GM12878 (cell line): Measurements from ENCODE around the gene ANKRD33. TPM values are rescaled to one million over a fixed set of nuclear protein-coding genes. Genes with fewer than 3 reads are reported as not detected.

Source experiments
- ATAC-seq: fragments of 200-7000 bp; cut with Tn5 transposase; 3 replicates; pipeline ENCODE4 v1.9.1; 2020; ENCODE audit warnings: mild to moderate bottlenecking, moderate library complexity
- BruUV-seq: library from RNA; stranded (reverse); fragments of 400-500 nt; replicated peaks from 2 replicates; lab custom pipeline; 2021; lab: Mats Ljungman, UMichigan
- CTCF ChIA-PET: fragments of 300-600 bp; sonication (Branson Sonifier 250); formaldehyde crosslinking; extraction: SDS; loops from one replicate; lab custom pipeline; 2021; ENCODE audit warnings: inconsistent platforms; lab: Yijun Ruan, JAX
- POLR2A ChIA-PET: fragments of 350-600 bp; formaldehyde crosslinking; extraction: SDS; loops from one replicate; lab custom pipeline; 2021; ENCODE audit warnings: inconsistent platforms; lab: Charles Lee
- RAD21 ChIA-PET: fragments of 300-600 bp; sonication (Branson Sonifier 250); formaldehyde crosslinking; loops from one replicate; lab custom pipeline; 2023; ENCODE audit warnings: antibody characterized with exemption; ENCODE audit not compliant: unreplicated experiment; lab: Charles Lee
- SMC1A ChIA-PET: fragments of 300-600 bp; sonication (Branson Sonifier 250); formaldehyde crosslinking; loops from one replicate; lab custom pipeline; 2023; ENCODE audit not compliant: unreplicated experiment, uncharacterized antibody; lab: Charles Lee
- DNase-seq: peaks from one replicate; pipeline ENCODE4 v3.0.0-alpha.2; 2011; ENCODE audit warnings: low read depth, low spot score
- FAIRE-seq: peaks from 3 replicates; lab custom pipeline; 2011; peaks lifted over from hg19 to GRCh38; lab: Jason Lieb, UNC
- H2AFZ ChIP-seq: 2 replicates; pipeline ENCODE4 v1.6.0; 2011; ENCODE audit warnings: low read depth, low read length, control low read depth; ENCODE audit not compliant: control insufficient read depth
- H3K27ac ChIP-seq: 2 replicates; pipeline ENCODE4 v1.5.1; 2011; ENCODE audit warnings: control low read depth; ENCODE audit not compliant: control insufficient read depth, insufficient read depth
- H3K27me3 ChIP-seq, 2 experiments: replicated peaks in 1 of 2; 2 replicates each; pipeline versions ENCODE4 v1.6.0 to v1.6.1; 2011; ENCODE audit warnings: low read length in 1 of 2; ENCODE audit not compliant: control insufficient read depth in 2 of 2, insufficient read depth in 2 of 2
- H3K36me3 ChIP-seq, 2 experiments: 2 replicates each; pipeline ENCODE4 v1.5.1; 2011; ENCODE audit warnings: low read length in 1 of 2; ENCODE audit not compliant: control insufficient read depth in 2 of 2, insufficient read depth in 2 of 2
- H3K4me1 ChIP-seq: 2 replicates; pipeline ENCODE4 v1.6.1; 2011; ENCODE audit warnings: mild to moderate bottlenecking, low read length, moderate library complexity, mixed read lengths; ENCODE audit not compliant: control insufficient read depth, insufficient read depth
- H3K4me2 ChIP-seq: 2 replicates; pipeline ENCODE4 v1.6.0; 2011; ENCODE audit warnings: control low read depth; ENCODE audit not compliant: control insufficient read depth, insufficient read depth
- H3K4me3 ChIP-seq: fragments of 200-600 bp; sonication (generic); 2 replicates; pipeline ENCODE4 v1.5.1; 2016
- H3K79me2 ChIP-seq: 2 replicates; pipeline ENCODE4 v1.6.0; 2011; ENCODE audit warnings: low read length; ENCODE audit not compliant: control insufficient read depth, insufficient read depth
- H3K9ac ChIP-seq: 2 replicates; pipeline ENCODE4 v1.8.0; 2011; ENCODE audit warnings: low read length, control low read depth, mixed read lengths; ENCODE audit not compliant: control insufficient read depth, insufficient read depth
- H3K9me3 ChIP-seq: replicated peaks from 3 replicates; pipeline ENCODE4 v1.5.1; 2011; ENCODE audit warnings: mild to moderate bottlenecking, low read length; ENCODE audit not compliant: control insufficient read depth, insufficient read depth
- H4K20me1 ChIP-seq: 2 replicates; pipeline ENCODE4 v1.6.0; 2011; ENCODE audit not compliant: control insufficient read depth, insufficient read depth
- E4F1 ChIP-seq: fragments of 450-650 bp; IDR thresholded peaks from 2 replicates; pipeline ENCODE4 v1.6.1; 2018; ENCODE audit warnings: borderline replicate concordance, mild to moderate bottlenecking; ENCODE audit not compliant: partially characterized antibody
- PAX8 ChIP-seq: fragments of 450-650 bp; IDR thresholded peaks from 2 replicates; pipeline ENCODE4 v1.6.1; 2017; ENCODE audit warnings: mild to moderate bottlenecking, moderate library complexity
- RBBP5 ChIP-seq: fragments of 200-600 bp; sonication (generic); conservative IDR thresholded peaks from 2 replicates; pipeline ENCODE4 v1.6.1; 2016
- RCOR1 ChIP-seq: conservative IDR thresholded peaks from 2 replicates; pipeline ENCODE4 v1.6.1; 2012; ENCODE audit warnings: low read depth, low read length, improper control_type of control experiment
- RELA ChIP-seq: fragments of 450-650 bp; IDR thresholded peaks from 2 replicates; pipeline ENCODE4 v1.8.0; 2014; ENCODE audit warnings: borderline replicate concordance; ENCODE audit not compliant: partially characterized antibody
- RUNX3 ChIP-seq: IDR thresholded peaks from 2 replicates; pipeline ENCODE4 v1.6.1; 2012; ENCODE audit warnings: low read length, inconsistent platforms
- SKIL ChIP-seq: fragments of 450-650 bp; IDR thresholded peaks from 2 replicates; pipeline ENCODE4 v1.6.1; 2017; ENCODE audit warnings: mild to moderate bottlenecking, low read depth, inconsistent platforms; ENCODE audit not compliant: poor library complexity, severe bottlenecking
- SMARCA5 ChIP-seq: fragments of 450-650 bp; IDR thresholded peaks from 2 replicates; pipeline ENCODE4 v1.6.1; 2017; ENCODE audit warnings: mild to moderate bottlenecking
- SPI1 ChIP-seq: IDR thresholded peaks from 2 replicates; pipeline ENCODE4 v1.6.1; 2011; ENCODE audit warnings: low read depth, mild to moderate bottlenecking, low read length, moderate library complexity, borderline replicate concordance; ENCODE audit not compliant: insufficient read depth
- TARDBP ChIP-seq: IDR thresholded peaks from 2 replicates; pipeline ENCODE4 v1.6.1; 2016; ENCODE audit warnings: borderline replicate concordance
- WRNIP1 ChIP-seq: IDR thresholded peaks from 2 replicates; pipeline ENCODE4 v1.6.1; 2011; ENCODE audit warnings: low read depth, low read length, improper control_type of control experiment, borderline replicate concordance
- ZBED1 ChIP-seq: IDR thresholded peaks from 2 replicates; pipeline ENCODE4 v1.6.1; 2016; ENCODE audit warnings: borderline replicate concordance
- ZNF24 ChIP-seq: fragments of 450-650 bp; IDR thresholded peaks from 2 replicates; pipeline ENCODE4 v1.6.1; 2017; ENCODE audit warnings: antibody characterized with exemption, mild to moderate bottlenecking
- WGBS: methylation state at CpG from one replicate; pipeline ENCODE4 v1.1.6; 2016; ENCODE audit warnings: low lambda C conversion rate; ENCODE audit not compliant: insufficient replicate concordance, insufficient coverage; ENCODE audit errors: missing lambda C conversion rate; 5-methylcytosine and 5-hydroxymethylcytosine counted together
- in situ Hi-C: fragments of 300-500 bp; cut with MboI; formaldehyde crosslinking; loops from 9 replicates; pipeline ENCODE4 v1.14.3; 2018; ENCODE audit warnings: mixed read lengths
- intact Hi-C: fragments of 100-400 bp; cut with micrococcal nuclease; formaldehyde crosslinking; loops from one replicate; pipeline ENCODE4 v1.14.2; 2022; ENCODE audit not compliant: unreplicated experiment
- polyA plus RNA-seq, 11 experiments: library from polyadenylated mRNA; depleted of rRNA in 4 of 11; unstranded in 6 of 11; stranded (reverse) in 5 of 11; fragments of >200 nt; fragmentation: Nextera tagmentation in 4 of 11; fragmentation: Illumina TruSeq in 1 of 11; extraction: Ambion mirVana in 4 of 11; extraction: Trizol in 1 of 11; gene quantifications; 1 replicate in 1 of 11; 2 replicates in 10 of 11; pipeline versions ENCODE4 v1.2.1 to v1.2.3, GENCODE V29; 2011 to 2016; ENCODE audit warnings: inconsistent platforms in 2 of 11, missing spikeins in 2 of 11, low read depth in 1 of 11
- total RNA-seq, 4 experiments: library from RNA; depleted of rRNA in 3 of 4; stranded (reverse); fragments of >200 nt in 3 of 4; fragmentation: Illumina TruSeq in 1 of 4; extraction: Trizol in 1 of 4; gene quantifications; 2 replicates each; pipeline versions ENCODE4 v1.2.1 to v1.2.3, GENCODE V29; 2013 to 2021
- TF ChIP-seq, protein P1 (sequence below): fragments of 450-650 bp; IDR thresholded peaks from 2 replicates; pipeline ENCODE4 v1.6.1; 2017; ENCODE audit warnings: mild to moderate bottlenecking
- TF ChIP-seq, protein P2 (sequence below), 3 experiments: IDR thresholded peaks in 2 of 3; conservative IDR thresholded peaks in 1 of 3; 2 replicates each; pipeline ENCODE4 v1.5.1; 2011; ENCODE audit warnings: low read depth in 3 of 3, low read length in 3 of 3, mild to moderate bottlenecking in 3 of 3, control low read depth in 2 of 3, moderate library complexity in 2 of 3, inconsistent platforms in 1 of 3, mixed read lengths in 1 of 3; ENCODE audit not compliant: control insufficient read depth in 2 of 3, insufficient read depth in 1 of 3; ENCODE audit errors: extremely low read depth in 1 of 3
- TF ChIP-seq, protein P3 (sequence below): IDR thresholded peaks from 2 replicates; pipeline ENCODE4 v1.6.1; 2012; ENCODE audit warnings: low read depth, low read length, improper control_type of control experiment

Gene ANKRD33
- total and polyA plus RNA-seq, 10 of the 15 experiments (the other 5 are each of a cell fraction or from before 2014, with no cell fraction given), result not detected

DNA sequence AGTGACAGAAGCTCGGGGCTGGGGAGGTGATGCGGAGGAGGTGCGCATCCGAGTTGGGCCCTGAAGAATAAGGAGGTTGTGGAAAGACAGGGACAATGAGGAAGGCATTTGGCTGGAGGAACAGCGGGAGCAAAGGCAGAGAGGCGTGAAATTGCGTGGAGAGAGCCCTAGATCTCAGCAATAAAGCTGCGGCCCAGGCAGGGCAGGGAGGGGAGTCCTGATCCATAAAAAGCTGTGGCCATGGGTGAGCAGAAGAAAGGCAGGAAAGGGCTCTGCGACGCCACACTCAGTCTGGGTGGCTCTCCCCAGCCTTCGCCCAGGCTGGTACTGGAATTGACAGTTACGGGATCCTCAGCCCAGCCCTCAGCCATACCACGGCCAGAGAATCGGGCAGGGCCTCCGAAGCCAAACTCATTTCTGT lies 41.6 kb upstream of the ANKRD33 start:
- Histone ChIP-seq H3K4me2 (no peak overlapping the region), H3K9me3 (no peaks in the 10 kb centered on the region), H3K27ac (no peak overlapping the region), H3K36me3 (no peaks in the 10 kb centered on the region), H3K27me3 (peaks cover 2 to 13% of the 10 kb centered on the region in 2 experiments; a peak in 3 of 4 replicates), H4K20me1 (no peaks in the 10 kb centered on the region; the same call in 1 of the 2 replicates), H3K4me1 (no peaks in the 10 kb centered on the region), H2AFZ (no peak overlapping the region), H3K4me3 (no peak overlapping the region), H3K9ac (no peak overlapping the region), H3K79me2 (no peaks in the 10 kb centered on the region)
- intact Hi-C loops, result no loop called here
- no TSS peak for BruUV-seq
- 51% methylated on average over 15 of the region's 15 CpGs for WGBS
- ChIA-PET RAD21 (no interaction called here), POLR2A (no interaction called here), SMC1A (no interaction called here), CTCF (no interaction called here)
- FAIRE-seq (no peak), ATAC-seq (no peak), DNase-seq (no peak)
- in situ Hi-C loops, result no loop called here
- no peak for TF ChIP-seq TARDBP
- TF ChIP-seq RUNX3, result no peak
- TF ChIP-seq, protein P1, sequence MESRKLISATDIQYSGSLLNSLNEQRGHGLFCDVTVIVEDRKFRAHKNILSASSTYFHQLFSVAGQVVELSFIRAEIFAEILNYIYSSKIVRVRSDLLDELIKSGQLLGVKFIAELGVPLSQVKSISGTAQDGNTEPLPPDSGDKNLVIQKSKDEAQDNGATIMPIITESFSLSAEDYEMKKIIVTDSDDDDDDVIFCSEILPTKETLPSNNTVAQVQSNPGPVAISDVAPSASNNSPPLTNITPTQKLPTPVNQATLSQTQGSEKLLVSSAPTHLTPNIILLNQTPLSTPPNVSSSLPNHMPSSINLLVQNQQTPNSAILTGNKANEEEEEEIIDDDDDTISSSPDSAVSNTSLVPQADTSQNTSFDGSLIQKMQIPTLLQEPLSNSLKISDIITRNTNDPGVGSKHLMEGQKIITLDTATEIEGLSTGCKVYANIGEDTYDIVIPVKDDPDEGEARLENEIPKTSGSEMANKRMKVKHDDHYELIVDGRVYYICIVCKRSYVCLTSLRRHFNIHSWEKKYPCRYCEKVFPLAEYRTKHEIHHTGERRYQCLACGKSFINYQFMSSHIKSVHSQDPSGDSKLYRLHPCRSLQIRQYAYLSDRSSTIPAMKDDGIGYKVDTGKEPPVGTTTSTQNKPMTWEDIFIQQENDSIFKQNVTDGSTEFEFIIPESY, result no peak
- TF ChIP-seq WRNIP1, result no peak
- TF ChIP-seq, protein P2, sequence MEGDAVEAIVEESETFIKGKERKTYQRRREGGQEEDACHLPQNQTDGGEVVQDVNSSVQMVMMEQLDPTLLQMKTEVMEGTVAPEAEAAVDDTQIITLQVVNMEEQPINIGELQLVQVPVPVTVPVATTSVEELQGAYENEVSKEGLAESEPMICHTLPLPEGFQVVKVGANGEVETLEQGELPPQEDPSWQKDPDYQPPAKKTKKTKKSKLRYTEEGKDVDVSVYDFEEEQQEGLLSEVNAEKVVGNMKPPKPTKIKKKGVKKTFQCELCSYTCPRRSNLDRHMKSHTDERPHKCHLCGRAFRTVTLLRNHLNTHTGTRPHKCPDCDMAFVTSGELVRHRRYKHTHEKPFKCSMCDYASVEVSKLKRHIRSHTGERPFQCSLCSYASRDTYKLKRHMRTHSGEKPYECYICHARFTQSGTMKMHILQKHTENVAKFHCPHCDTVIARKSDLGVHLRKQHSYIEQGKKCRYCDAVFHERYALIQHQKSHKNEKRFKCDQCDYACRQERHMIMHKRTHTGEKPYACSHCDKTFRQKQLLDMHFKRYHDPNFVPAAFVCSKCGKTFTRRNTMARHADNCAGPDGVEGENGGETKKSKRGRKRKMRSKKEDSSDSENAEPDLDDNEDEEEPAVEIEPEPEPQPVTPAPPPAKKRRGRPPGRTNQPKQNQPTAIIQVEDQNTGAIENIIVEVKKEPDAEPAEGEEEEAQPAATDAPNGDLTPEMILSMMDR (IDR thresholded peaks at IDR 0.05 in 2 of 3, conservative IDR thresholded peaks at IDR 0.05 in 1 of 3; ENCODE audit: control insufficient read depth in 2 of 3, extremely low read depth in 1 of 3, insufficient read depth in 1 of 3, low read depth in 3 of 3, low read length in 3 of 3), result no peak
- TF ChIP-seq RBBP5, result no peak
- TF ChIP-seq, protein P3, sequence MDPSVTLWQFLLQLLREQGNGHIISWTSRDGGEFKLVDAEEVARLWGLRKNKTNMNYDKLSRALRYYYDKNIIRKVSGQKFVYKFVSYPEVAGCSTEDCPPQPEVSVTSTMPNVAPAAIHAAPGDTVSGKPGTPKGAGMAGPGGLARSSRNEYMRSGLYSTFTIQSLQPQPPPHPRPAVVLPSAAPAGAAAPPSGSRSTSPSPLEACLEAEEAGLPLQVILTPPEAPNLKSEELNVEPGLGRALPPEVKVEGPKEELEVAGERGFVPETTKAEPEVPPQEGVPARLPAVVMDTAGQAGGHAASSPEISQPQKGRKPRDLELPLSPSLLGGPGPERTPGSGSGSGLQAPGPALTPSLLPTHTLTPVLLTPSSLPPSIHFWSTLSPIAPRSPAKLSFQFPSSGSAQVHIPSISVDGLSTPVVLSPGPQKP, result no peak
- no peak for TF ChIP-seq PAX8
- TF ChIP-seq RCOR1, result no peak
- TF ChIP-seq ZNF24, result no peak
- TF ChIP-seq SKIL, result no peak
- no peak for TF ChIP-seq SPI1
- TF ChIP-seq SMARCA5, result no peak
- no peak for TF ChIP-seq RELA
- no peak for TF ChIP-seq ZBED1
- TF ChIP-seq E4F1, result no peak
